ENCODE results near the gene VSTM4. TPM values are rescaled to one million over a fixed set of nuclear protein-coding genes. Genes with fewer than 3 reads are reported as not detected.

VSTM4 gene
- polyA plus RNA-seq, 4 donors = 0.81 to 7.2 (median 2.4) TPM; not detected in 1

DNA sequence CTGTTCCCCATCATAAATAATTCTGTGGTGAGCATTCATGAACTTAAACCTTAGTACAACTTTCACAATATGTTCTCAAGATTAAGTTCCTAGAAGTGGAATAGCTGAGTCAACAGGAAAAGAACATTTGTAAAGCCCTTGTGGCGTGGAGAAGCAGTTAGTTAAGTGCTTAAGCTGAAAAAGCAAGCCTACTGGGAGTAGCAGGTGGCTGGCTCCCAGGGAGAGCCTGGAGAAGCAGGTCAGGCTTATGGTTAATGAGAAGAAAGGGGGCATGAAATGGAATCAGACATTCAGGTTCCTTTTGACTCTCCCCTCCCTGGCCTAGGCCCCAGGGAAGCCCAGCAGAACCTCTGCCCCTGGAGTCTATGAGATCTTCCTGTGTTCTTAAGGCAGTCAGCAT is 35.3 kb downstream of the VSTM4 start:
- Histone ChIP-seq H3K9me3 (ENCODE audit: control insufficient read depth in 2 of 2, insufficient read depth in 1 of 2, low read depth in 1 of 2, low read length in 1 of 2) (no peaks in the 10 kb centered on the region), H3K4me1 (ENCODE audit: control insufficient read depth in 3 of 3, insufficient read depth in 2 of 3, low read depth in 1 of 3, low read length in 2 of 3) (peaks cover 0 to 25% (median 0%) of the 10 kb centered on the region in 3 donors), H3K36me3 (ENCODE audit: control insufficient read depth in 3 of 3, insufficient read depth in 2 of 3, low read depth in 1 of 3, low read length in 3 of 3) (peaks cover 0 to 14% (median 0%) of the 10 kb centered on the region in 3 donors), H3K4me3 (ENCODE audit: low read depth in 1 of 3, low read length in 3 of 3) (no peak overlapping the region), H3K27me3 (ENCODE audit: control insufficient read depth in 3 of 3, insufficient read depth in 3 of 3, low read length in 3 of 3) (no peaks in the 10 kb centered on the region), H3K27ac (ENCODE audit: low read depth in 1 of 3, low read length in 2 of 3) (peak overlapping the region in 1 of 3 donors; percentile 70)
- no peak for FAIRE-seq
- 0 to 15% (median 7%) methylated on average over 1 of the region's 1 CpG for WGBS, 3 donors
- peak; percentile 9 to 80 for DNase-seq

DNA sequence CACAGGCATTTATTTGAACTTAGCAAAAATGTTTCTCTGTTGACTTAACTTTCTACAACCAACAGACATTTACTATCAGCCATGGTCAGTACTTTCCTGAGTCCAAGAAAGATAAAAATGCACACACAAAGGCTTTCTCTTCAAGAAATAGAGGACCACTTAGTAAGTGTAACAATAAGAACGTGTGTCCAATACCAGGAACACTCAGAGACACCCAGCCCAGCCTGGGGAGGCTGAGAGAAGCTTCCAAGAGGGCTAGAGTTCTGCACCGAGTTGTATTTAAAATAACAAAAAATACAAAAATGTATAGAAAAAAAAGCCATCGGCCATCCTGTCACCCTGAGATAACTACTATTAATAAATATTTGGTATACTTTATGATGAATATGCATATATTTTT is 35.8 kb downstream of the VSTM4 start:
- Histone ChIP-seq H3K27ac (ENCODE audit: low read depth in 1 of 3, low read length in 2 of 3) (peak overlapping the region in 1 of 3 donors; percentile 61), H3K4me1 (ENCODE audit: control insufficient read depth in 3 of 3, insufficient read depth in 2 of 3, low read depth in 1 of 3, low read length in 2 of 3) (peaks cover 0 to 25% (median 0%) of the 10 kb centered on the region in 3 donors), H3K27me3 (ENCODE audit: control insufficient read depth in 3 of 3, insufficient read depth in 3 of 3, low read length in 3 of 3) (no peaks in the 10 kb centered on the region), H3K4me3 (ENCODE audit: low read depth in 1 of 3, low read length in 3 of 3) (no peak overlapping the region), H3K36me3 (ENCODE audit: control insufficient read depth in 3 of 3, insufficient read depth in 2 of 3, low read depth in 1 of 3, low read length in 3 of 3) (peaks cover 0 to 16% (median 0%) of the 10 kb centered on the region in 3 donors), H3K9me3 (ENCODE audit: control insufficient read depth in 2 of 2, insufficient read depth in 1 of 2, low read depth in 1 of 2, low read length in 1 of 2) (no peaks in the 10 kb centered on the region)
- WGBS, 3 donors = 52 to 58% (median 53%) methylated on average over 3 of the region's 3 CpGs
- FAIRE-seq = no peak
- peak in 1 of 2 donors; percentile 9 for DNase-seq

DNA sequence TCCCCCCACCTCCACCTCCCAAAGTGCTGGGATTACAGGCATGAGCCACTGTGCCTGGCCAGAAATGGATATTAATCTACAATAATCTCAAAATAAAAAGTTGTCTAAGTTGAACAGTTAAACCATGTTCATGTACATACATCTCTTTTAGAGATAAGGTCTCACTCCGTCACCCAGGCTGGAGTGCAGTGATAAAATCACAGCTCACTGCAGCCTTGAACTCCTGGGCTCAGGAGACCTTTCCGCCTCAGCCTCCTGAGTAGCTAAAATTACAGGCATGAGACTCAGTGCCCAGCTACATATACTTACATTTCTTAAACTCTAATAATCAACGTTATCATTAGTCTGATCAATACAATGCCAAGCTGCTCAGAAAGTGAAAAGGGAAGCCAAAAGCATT is 36.2 kb downstream of the VSTM4 start:
- DNase-seq = no peak
- no peaks in the 10 kb centered on the region for H3K27me3 ChIP-seq (ENCODE audit: control insufficient read depth in 3 of 3, insufficient read depth in 3 of 3, low read length in 3 of 3)
- H3K27ac ChIP-seq (ENCODE audit: low read depth in 1 of 3, low read length in 2 of 3) = peak overlapping the region in 1 of 3 donors; percentile 61
- no peak for FAIRE-seq
- peaks cover 0 to 16% (median 0%) of the 10 kb centered on the region in 3 donors for H3K36me3 ChIP-seq (ENCODE audit: control insufficient read depth in 3 of 3, insufficient read depth in 2 of 3, low read depth in 1 of 3, low read length in 3 of 3)
- H3K9me3 ChIP-seq (ENCODE audit: control insufficient read depth in 2 of 2, insufficient read depth in 1 of 2, low read depth in 1 of 2, low read length in 1 of 2) = no peaks in the 10 kb centered on the region
- peaks cover 0 to 25% (median 0%) of the 10 kb centered on the region in 3 donors for H3K4me1 ChIP-seq (ENCODE audit: control insufficient read depth in 3 of 3, insufficient read depth in 2 of 3, low read depth in 1 of 3, low read length in 2 of 3)
- 55 to 81% (median 69%) methylated on average over 3 of the region's 3 CpGs for WGBS, 3 donors
- H3K4me3 ChIP-seq (ENCODE audit: low read depth in 1 of 3, low read length in 3 of 3) = no peak overlapping the region

DNA sequence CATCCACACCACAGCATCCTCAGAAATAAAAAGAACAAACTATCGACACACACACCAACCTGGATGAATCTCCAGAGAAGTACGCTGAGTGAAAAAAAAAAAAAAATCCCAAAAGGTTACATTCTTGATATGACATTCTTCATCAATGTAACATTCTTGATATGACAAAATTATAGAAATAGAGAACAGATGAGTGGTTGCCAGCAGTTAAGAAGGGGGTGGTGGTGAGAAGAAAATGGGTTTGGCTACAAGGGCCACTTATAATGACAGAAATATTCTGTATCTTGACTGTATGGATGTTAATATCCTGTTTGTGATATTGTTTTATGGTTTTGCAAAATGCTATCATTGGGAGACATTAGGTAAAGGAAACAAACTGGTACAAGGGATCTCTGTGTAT is 36.9 kb downstream of the VSTM4 start:
- Histone ChIP-seq H3K27ac (ENCODE audit: low read depth in 1 of 3, low read length in 2 of 3) (no peak overlapping the region), H3K4me1 (ENCODE audit: control insufficient read depth in 3 of 3, insufficient read depth in 2 of 3, low read depth in 1 of 3, low read length in 2 of 3) (peaks cover 0 to 25% (median 0%) of the 10 kb centered on the region in 3 donors), H3K9me3 (ENCODE audit: control insufficient read depth in 2 of 2, insufficient read depth in 1 of 2, low read depth in 1 of 2, low read length in 1 of 2) (no peaks in the 10 kb centered on the region), H3K4me3 (ENCODE audit: low read depth in 1 of 3, low read length in 3 of 3) (no peak overlapping the region), H3K27me3 (ENCODE audit: control insufficient read depth in 3 of 3, insufficient read depth in 3 of 3, low read length in 3 of 3) (no peaks in the 10 kb centered on the region), H3K36me3 (ENCODE audit: control insufficient read depth in 3 of 3, insufficient read depth in 2 of 3, low read depth in 1 of 3, low read length in 3 of 3) (peaks cover 0 to 17% (median 0%) of the 10 kb centered on the region in 3 donors)
- DNase-seq = no peak
- 75 to 85% (median 81%) methylated on average over 2 of the region's 2 CpGs for WGBS, 3 donors
- no peak for FAIRE-seq

DNA sequence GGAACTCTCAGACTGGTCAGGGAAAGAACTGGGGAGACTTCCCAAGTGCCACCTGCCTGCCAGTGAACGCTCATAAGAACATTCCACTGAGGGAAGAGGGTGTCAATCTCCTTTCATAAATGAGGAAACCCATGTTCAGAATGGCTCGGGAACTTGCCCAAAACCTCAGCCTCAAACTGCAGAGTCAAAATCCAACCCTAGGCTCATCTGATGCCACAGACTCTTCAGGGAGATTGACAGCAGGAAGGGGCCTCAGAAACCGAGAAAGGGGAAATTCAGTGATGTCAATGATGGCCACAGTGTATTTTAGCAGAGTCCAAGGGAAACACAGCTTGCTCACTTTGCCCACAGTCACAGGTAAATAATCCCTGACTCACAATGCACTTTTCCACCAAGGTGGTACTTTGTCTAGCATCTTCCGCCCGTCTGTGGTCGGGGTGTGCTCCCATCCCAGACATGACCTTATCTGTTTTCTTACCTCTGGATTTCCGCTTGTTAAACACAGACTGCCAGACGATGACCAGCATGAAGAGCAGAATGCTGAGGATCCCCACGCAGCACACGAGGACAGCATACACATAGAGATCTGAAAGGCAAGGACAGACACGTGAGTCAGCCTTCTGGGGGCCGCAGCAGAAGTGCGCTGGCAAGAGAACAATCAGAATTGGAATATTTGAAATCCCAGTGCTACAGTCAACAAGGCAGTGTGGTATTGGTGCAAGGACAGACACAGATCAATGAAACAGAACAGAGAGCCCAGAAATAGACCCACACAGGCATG is 38.4 kb downstream of the VSTM4 start:
- Histone ChIP-seq H3K36me3 (ENCODE audit: control insufficient read depth in 3 of 3, insufficient read depth in 2 of 3, low read depth in 1 of 3, low read length in 3 of 3) (peaks cover 0 to 27% (median 0%) of the 10 kb centered on the region in 3 donors), H3K27me3 (ENCODE audit: control insufficient read depth in 3 of 3, insufficient read depth in 3 of 3, low read length in 3 of 3) (no peaks in the 10 kb centered on the region), H3K4me3 (ENCODE audit: low read depth in 1 of 3, low read length in 3 of 3) (no peak overlapping the region), H3K4me1 (ENCODE audit: control insufficient read depth in 3 of 3, insufficient read depth in 2 of 3, low read depth in 1 of 3, low read length in 2 of 3) (peaks cover 0 to 25% (median 0%) of the 10 kb centered on the region in 3 donors), H3K27ac (ENCODE audit: low read depth in 1 of 3, low read length in 2 of 3) (no peak overlapping the region), H3K9me3 (ENCODE audit: control insufficient read depth in 2 of 2, insufficient read depth in 1 of 2, low read depth in 1 of 2, low read length in 1 of 2) (no peaks in the 10 kb centered on the region)
- WGBS, 3 donors = 51 to 63% (median 63%) methylated on average over 13 of the region's 13 CpGs
- FAIRE-seq (no peak), DNase-seq (no peak)

DNA sequence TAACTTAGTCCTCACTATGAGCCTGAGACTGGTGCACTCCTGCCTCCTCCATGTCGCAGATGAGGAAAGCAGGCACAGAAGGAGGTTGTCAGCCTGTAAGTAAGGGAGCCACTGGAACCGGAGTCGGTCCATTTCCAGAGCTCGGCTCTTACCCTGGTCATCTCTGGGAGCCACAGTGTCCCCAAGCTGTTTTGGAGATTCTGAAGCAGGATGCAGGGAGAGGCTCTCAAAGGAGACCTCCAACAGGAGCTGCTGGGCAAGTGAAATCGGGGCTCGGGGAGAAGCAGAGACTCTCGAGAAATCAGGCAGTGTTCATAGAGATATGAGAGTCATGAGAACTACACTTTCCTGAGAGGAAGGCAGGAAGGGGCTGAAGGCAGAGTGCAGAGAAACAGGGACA is 39.0 kb downstream of the VSTM4 start:
- FAIRE-seq = no peak
- Histone ChIP-seq H3K27me3 (ENCODE audit: control insufficient read depth in 3 of 3, insufficient read depth in 3 of 3, low read length in 3 of 3) (no peaks in the 10 kb centered on the region), H3K4me3 (ENCODE audit: low read depth in 1 of 3, low read length in 3 of 3) (no peak overlapping the region), H3K27ac (ENCODE audit: low read depth in 1 of 3, low read length in 2 of 3) (no peak overlapping the region), H3K36me3 (ENCODE audit: control insufficient read depth in 3 of 3, insufficient read depth in 2 of 3, low read depth in 1 of 3, low read length in 3 of 3) (peaks cover 0 to 30% (median 0%) of the 10 kb centered on the region in 3 donors), H3K4me1 (ENCODE audit: control insufficient read depth in 3 of 3, insufficient read depth in 2 of 3, low read depth in 1 of 3, low read length in 2 of 3) (peaks cover 0 to 22% (median 0%) of the 10 kb centered on the region in 3 donors), H3K9me3 (ENCODE audit: control insufficient read depth in 2 of 2, insufficient read depth in 1 of 2, low read depth in 1 of 2, low read length in 1 of 2) (no peaks in the 10 kb centered on the region)
- no peak for DNase-seq
- 82 to 85% (median 84%) methylated on average over 7 of the region's 7 CpGs for WGBS, 3 donors

DNA sequence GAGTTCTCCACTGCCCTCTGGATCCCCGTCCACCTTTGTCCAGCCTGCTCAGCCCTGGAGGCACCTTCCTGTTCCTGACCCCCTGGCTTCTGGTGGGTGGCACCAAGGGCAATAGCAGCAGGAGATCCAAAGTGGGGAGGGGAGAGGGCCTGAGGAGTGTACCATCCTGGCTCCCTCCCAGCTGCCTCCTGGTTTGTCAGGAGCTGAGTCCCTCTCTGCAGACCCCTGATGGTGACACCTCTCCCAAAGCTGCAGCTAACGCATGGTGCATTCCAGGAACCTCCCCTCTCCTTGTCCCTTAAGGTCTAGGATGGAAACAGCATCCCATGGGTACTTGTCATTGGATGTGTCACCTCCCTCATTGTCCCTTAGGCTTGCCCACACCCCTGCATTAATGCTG is 39.6 kb downstream of the VSTM4 start:
- no peak overlapping the region for H3K4me3 ChIP-seq (ENCODE audit: low read depth in 1 of 3, low read length in 3 of 3)
- peaks cover 0 to 16% (median 0%) of the 10 kb centered on the region in 3 donors for H3K4me1 ChIP-seq (ENCODE audit: control insufficient read depth in 3 of 3, insufficient read depth in 2 of 3, low read depth in 1 of 3, low read length in 2 of 3)
- no peaks in the 10 kb centered on the region for H3K27me3 ChIP-seq (ENCODE audit: control insufficient read depth in 3 of 3, insufficient read depth in 3 of 3, low read length in 3 of 3)
- no peak overlapping the region for H3K27ac ChIP-seq (ENCODE audit: low read depth in 1 of 3, low read length in 2 of 3)
- no peak for DNase-seq
- FAIRE-seq = no peak
- 74 to 90% (median 90%) methylated on average over 2 of the region's 2 CpGs for WGBS, 3 donors
- peaks cover 0 to 30% (median 0%) of the 10 kb centered on the region in 3 donors for H3K36me3 ChIP-seq (ENCODE audit: control insufficient read depth in 3 of 3, insufficient read depth in 2 of 3, low read depth in 1 of 3, low read length in 3 of 3)
- H3K9me3 ChIP-seq (ENCODE audit: control insufficient read depth in 2 of 2, insufficient read depth in 1 of 2, low read depth in 1 of 2, low read length in 1 of 2) = no peaks in the 10 kb centered on the region

DNA sequence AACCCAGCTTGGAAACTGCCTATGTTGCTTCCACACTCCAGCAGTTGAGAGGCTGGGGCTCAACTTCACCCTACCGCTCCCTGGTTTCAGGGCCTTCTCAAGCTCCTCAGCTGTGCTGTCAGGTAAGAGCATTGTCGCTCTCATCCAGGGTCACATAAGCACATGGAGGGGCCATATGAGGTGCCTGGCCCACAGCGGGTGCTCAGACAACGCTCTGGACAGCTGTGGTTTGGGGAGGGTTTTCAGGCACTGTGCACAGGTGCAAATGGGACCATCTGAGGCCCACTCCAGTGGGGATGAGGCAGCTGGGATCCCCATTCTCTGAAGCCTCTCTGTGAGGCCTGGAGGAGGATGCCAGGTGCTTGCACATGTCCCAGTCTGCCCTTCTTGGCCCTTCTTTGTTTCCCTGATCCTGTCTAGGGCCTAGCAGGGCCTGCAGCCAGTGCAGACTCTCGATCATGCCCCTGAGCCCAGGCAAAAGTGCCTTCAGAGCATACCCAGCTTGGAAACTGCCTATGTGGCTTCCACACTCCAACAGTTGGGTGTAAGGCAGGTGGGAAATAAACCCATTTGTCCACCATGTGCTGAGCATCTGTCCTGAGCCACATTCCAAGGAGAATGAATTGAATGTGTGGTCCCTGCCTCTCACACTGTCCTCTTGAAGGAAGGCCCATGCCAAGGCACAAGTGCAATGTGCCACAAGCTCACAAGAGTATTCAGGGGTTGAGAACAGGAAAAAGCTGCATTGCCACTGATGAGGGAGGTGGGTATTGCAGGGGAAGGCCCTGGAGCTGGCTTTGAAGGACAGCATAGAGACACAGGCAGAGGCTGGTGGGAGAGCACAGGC is 40.3 kb downstream of the VSTM4 start:
- FAIRE-seq = no peak
- WGBS, 3 donors = 84 to 97% (median 92%) methylated on average over 5 of the region's 5 CpGs
- Histone ChIP-seq H3K4me3 (ENCODE audit: low read depth in 1 of 3, low read length in 3 of 3) (no peak overlapping the region), H3K27me3 (ENCODE audit: control insufficient read depth in 3 of 3, insufficient read depth in 3 of 3, low read length in 3 of 3) (no peaks in the 10 kb centered on the region), H3K27ac (ENCODE audit: low read depth in 1 of 3, low read length in 2 of 3) (no peak overlapping the region), H3K4me1 (ENCODE audit: control insufficient read depth in 3 of 3, insufficient read depth in 2 of 3, low read depth in 1 of 3, low read length in 2 of 3) (peaks cover 0 to 9% (median 0%) of the 10 kb centered on the region in 3 donors), H3K36me3 (ENCODE audit: control insufficient read depth in 3 of 3, insufficient read depth in 2 of 3, low read depth in 1 of 3, low read length in 3 of 3) (peaks cover 0 to 30% (median 0%) of the 10 kb centered on the region in 3 donors), H3K9me3 (ENCODE audit: control insufficient read depth in 2 of 2, insufficient read depth in 1 of 2, low read depth in 1 of 2, low read length in 1 of 2) (no peaks in the 10 kb centered on the region)
- DNase-seq = no peak
